Trophoblast cell (in vitro differentiated cells and primary cell): ENCODE data around the gene CDHR3.
A peak's percentile ranks its signal among the peaks of the same experiment; 100 is the strongest.

Experiments
- DNase-seq, 2 donors: peaks; one replicate each; pipeline ENCODE4 v3.0.0-alpha.2; 2016
- H2AFZ ChIP-seq: 2 replicates; pipeline ENCODE4 v1.6.1; 2013; ENCODE audit warnings: low read length, moderate library complexity, mild to moderate bottlenecking; ENCODE audit not compliant: insufficient read depth, poor library complexity
- H2AK5ac ChIP-seq: 2 replicates; pipeline ENCODE4 v1.6.1; 2013; ENCODE audit warnings: mild to moderate bottlenecking, low read length
- H2BK120ac ChIP-seq: 2 replicates; pipeline ENCODE4 v1.6.1; 2013; ENCODE audit warnings: low read length, mild to moderate bottlenecking, moderate library complexity; ENCODE audit not compliant: insufficient read depth, poor library complexity
- H2BK12ac ChIP-seq: 2 replicates; pipeline ENCODE4 v1.6.1; 2013; ENCODE audit warnings: mild to moderate bottlenecking, low read length, moderate library complexity
- H2BK5ac ChIP-seq: 2 replicates; pipeline ENCODE4 v1.6.1; 2013; ENCODE audit warnings: low read length, low read depth, moderate library complexity, mild to moderate bottlenecking; ENCODE audit not compliant: poor library complexity
- H3K14ac ChIP-seq: 2 replicates; pipeline ENCODE4 v1.6.1; 2013; ENCODE audit warnings: mild to moderate bottlenecking, low read length
- H3K18ac ChIP-seq: 2 replicates; pipeline ENCODE4 v1.6.1; 2013; ENCODE audit warnings: mild to moderate bottlenecking, low read length
- H3K23ac ChIP-seq: 2 replicates; pipeline ENCODE4 v1.6.1; 2013; ENCODE audit warnings: low read length
- H3K27ac ChIP-seq: 2 replicates; pipeline ENCODE4 v1.5.1; 2013; ENCODE audit warnings: low read depth, mild to moderate bottlenecking, inconsistent platforms, low read length, moderate library complexity
- H3K27me3 ChIP-seq: 2 replicates; pipeline ENCODE4 v1.6.1; 2013; ENCODE audit warnings: inconsistent platforms, mild to moderate bottlenecking, low read length, moderate library complexity; ENCODE audit not compliant: insufficient read depth
- H3K36me3 ChIP-seq, 2 experiments: 1 replicate in 1 of 2; 2 replicates in 1 of 2; pipeline ENCODE4 v1.6.1; 2013; ENCODE audit warnings: low read length in 2 of 2, mild to moderate bottlenecking in 2 of 2, moderate library complexity in 1 of 2; ENCODE audit not compliant: insufficient read depth in 2 of 2, control insufficient read depth in 1 of 2
- H3K4ac ChIP-seq: 2 replicates; pipeline ENCODE4 v1.6.1; 2013; ENCODE audit warnings: low read depth, mild to moderate bottlenecking, low read length, moderate library complexity
- H3K4me1 ChIP-seq, 2 experiments: 1 replicate in 1 of 2; 2 replicates in 1 of 2; pipeline ENCODE4 v1.6.1; 2013; ENCODE audit warnings: low read length in 2 of 2, mild to moderate bottlenecking in 2 of 2, moderate library complexity in 1 of 2; ENCODE audit not compliant: insufficient read depth in 2 of 2, control insufficient read depth in 1 of 2
- H3K4me2 ChIP-seq: 2 replicates; pipeline ENCODE4 v1.6.1; 2013; ENCODE audit warnings: inconsistent platforms, mild to moderate bottlenecking, low read length, moderate library complexity
- H3K4me3 ChIP-seq: 2 replicates; pipeline ENCODE4 v1.5.1; 2013; ENCODE audit warnings: mild to moderate bottlenecking, low read depth, low read length, inconsistent platforms
- H3K79me1 ChIP-seq: one replicate; pipeline ENCODE4 v1.6.1; 2013; ENCODE audit warnings: low read length
- H3K79me2 ChIP-seq: 2 replicates; pipeline ENCODE4 v1.6.1; 2013; ENCODE audit warnings: low read length, mild to moderate bottlenecking; ENCODE audit not compliant: control insufficient read depth, insufficient read depth, poor library complexity
- H3K9ac ChIP-seq: 2 replicates; pipeline ENCODE4 v1.6.1; 2013; ENCODE audit warnings: mild to moderate bottlenecking, low read length
- H3K9me3 ChIP-seq: 2 replicates; pipeline ENCODE4 v1.6.1; 2013; ENCODE audit warnings: low read depth, mild to moderate bottlenecking, control low read depth, inconsistent platforms, low read length; ENCODE audit not compliant: insufficient read depth
- H4K12ac ChIP-seq: 2 replicates; pipeline ENCODE4 v1.6.1; 2013; ENCODE audit warnings: low read depth, mild to moderate bottlenecking, low read length, moderate library complexity
- H4K8ac ChIP-seq: 2 replicates; pipeline ENCODE4 v1.6.1; 2013; ENCODE audit warnings: low read depth, mild to moderate bottlenecking, low read length, moderate library complexity
- H4K91ac ChIP-seq: one replicate; pipeline ENCODE4 v1.6.1; 2013; ENCODE audit warnings: low read depth, mild to moderate bottlenecking, low read length, moderate library complexity
- WGBS: extraction: QIAGEN DNeasy Blood & Tissue Kit; methylation state at CpG from one replicate; pipeline ENCODE4 v1.1.7; 2013; ENCODE audit warnings: missing lambda C conversion rate; ENCODE audit not compliant: insufficient read length, insufficient coverage; ENCODE audit errors: extremely low coverage; 5-methylcytosine and 5-hydroxymethylcytosine counted together

Gene CDHR3

GRCh38 chr7:106022193-106022821, 59.2 kb downstream of the CDHR3 start:
- no peak overlapping the region for H2AFZ ChIP-seq
- H3K79me2 ChIP-seq = no peaks in the 10 kb centered on the region
- H3K14ac ChIP-seq = no peak overlapping the region
- no peak overlapping the region for H3K4me3 ChIP-seq
- H2BK12ac ChIP-seq = no peak overlapping the region
- no peak overlapping the region for H4K8ac ChIP-seq
- H3K23ac ChIP-seq = no peak overlapping the region
- DNase-seq = peak; percentile 90 to 95
- peaks cover 12 to 15% of the 10 kb centered on the region in 2 experiments for H3K4me1 ChIP-seq
- H4K91ac ChIP-seq = no peak overlapping the region
- no peak overlapping the region for H3K18ac ChIP-seq
- H3K27me3 ChIP-seq = no peaks in the 10 kb centered on the region
- WGBS = no CpG with 5 or more reads among the region's 8 CpGs
- H2BK5ac ChIP-seq = no peak overlapping the region
- H3K79me1 ChIP-seq = no peaks in the 10 kb centered on the region
- no peak overlapping the region for H3K4ac ChIP-seq
- no peak overlapping the region for H2AK5ac ChIP-seq
- no peak overlapping the region for H2BK120ac ChIP-seq
- H3K9me3 ChIP-seq = peaks cover 2% of the 10 kb centered on the region
- H3K9ac ChIP-seq = no peak overlapping the region
- no peaks in the 10 kb centered on the region for H3K36me3 ChIP-seq
- no peak overlapping the region for H3K4me2 ChIP-seq
- no peak overlapping the region for H3K27ac ChIP-seq
- no peak overlapping the region for H4K12ac ChIP-seq

- H3K9ac ChIP-seq = no peak overlapping the region
- no peak overlapping the region for H4K12ac ChIP-seq
- no peak overlapping the region for H4K8ac ChIP-seq
- H3K14ac ChIP-seq = no peak overlapping the region
- H3K4me3 ChIP-seq = no peak overlapping the region
- H3K9me3 ChIP-seq = peaks cover 2% of the 10 kb centered on the region
- no peak overlapping the region for H2BK5ac ChIP-seq
- no CpG with 5 or more reads among the region's 6 CpGs for WGBS
- H3K18ac ChIP-seq = no peak overlapping the region
- no peaks in the 10 kb centered on the region for H3K79me2 ChIP-seq
- no peak overlapping the region for H4K91ac ChIP-seq
- H2AFZ ChIP-seq = no peak overlapping the region
- no peaks in the 10 kb centered on the region for H3K79me1 ChIP-seq
- H3K27ac ChIP-seq = no peak overlapping the region
- no peak overlapping the region for H2BK12ac ChIP-seq
- peaks cover 12 to 15% of the 10 kb centered on the region in 2 experiments for H3K4me1 ChIP-seq
- no peak overlapping the region for H3K23ac ChIP-seq
- no peaks in the 10 kb centered on the region for H3K36me3 ChIP-seq
- H3K27me3 ChIP-seq = no peaks in the 10 kb centered on the region
- no peak overlapping the region for H3K4me2 ChIP-seq
- DNase-seq = peak in 1 of 2 donors; percentile 18
- no peak overlapping the region for H2AK5ac ChIP-seq
- no peak overlapping the region for H2BK120ac ChIP-seq
- no peak overlapping the region for H3K4ac ChIP-seq
These were observed 60.6 kb downstream of the CDHR3 start for GRCh38 chr7:106023369-106024322.

- Histone ChIP-seq H3K27ac (no peak overlapping the region), H3K79me1 (no peaks in the 10 kb centered on the region), H3K4me3 (no peak overlapping the region), H3K4me2 (no peak overlapping the region), H2BK5ac (no peak overlapping the region), H4K8ac (no peak overlapping the region), H3K23ac (no peak overlapping the region), H4K91ac (no peak overlapping the region), H2BK120ac (no peak overlapping the region), H3K27me3 (no peaks in the 10 kb centered on the region), H3K4me1 (peaks cover 12% of the 10 kb centered on the region in 2 experiments), H3K4ac (no peak overlapping the region), H2AFZ (no peak overlapping the region), H3K36me3 (no peaks in the 10 kb centered on the region), H3K9me3 (peaks cover 2% of the 10 kb centered on the region), H3K14ac (no peak overlapping the region), H3K9ac (no peak overlapping the region), H3K18ac (no peak overlapping the region), H2BK12ac (no peak overlapping the region), H3K79me2 (no peaks in the 10 kb centered on the region), H4K12ac (no peak overlapping the region), H2AK5ac (no peak overlapping the region)
- WGBS = no CpG with 5 or more reads among the region's 2 CpGs
- DNase-seq = no peak
These were observed 63.0 kb downstream of the CDHR3 start for GRCh38 chr7:106026101-106026500.

GRCh38 chr7:106029451-106029850, 66.4 kb downstream of the CDHR3 start:
- H3K4ac ChIP-seq = no peak overlapping the region
- no peak overlapping the region for H3K27ac ChIP-seq
- H3K79me2 ChIP-seq = no peaks in the 10 kb centered on the region
- no peak overlapping the region for H3K18ac ChIP-seq
- H3K36me3 ChIP-seq = no peaks in the 10 kb centered on the region
- no peaks in the 10 kb centered on the region for H3K4me1 ChIP-seq
- H2BK120ac ChIP-seq = no peak overlapping the region
- no peaks in the 10 kb centered on the region for H3K27me3 ChIP-seq
- WGBS = no CpG with 5 or more reads among the region's 1 CpG
- no peaks in the 10 kb centered on the region for H3K79me1 ChIP-seq
- H3K14ac ChIP-seq = no peak overlapping the region
- no peak for DNase-seq
- no peak overlapping the region for H2AK5ac ChIP-seq
- no peak overlapping the region for H2BK5ac ChIP-seq
- H3K23ac ChIP-seq = no peak overlapping the region
- H4K91ac ChIP-seq = no peak overlapping the region
- no peak overlapping the region for H2BK12ac ChIP-seq
- H4K8ac ChIP-seq = no peak overlapping the region
- no peak overlapping the region for H4K12ac ChIP-seq
- H3K9ac ChIP-seq = no peak overlapping the region
- no peak overlapping the region for H3K4me2 ChIP-seq
- H2AFZ ChIP-seq = no peak overlapping the region
- H3K9me3 ChIP-seq = peaks cover 2% of the 10 kb centered on the region
- H3K4me3 ChIP-seq = no peak overlapping the region
